Skeletal muscle tissue (tissue), 4 donors: ENCODE data around the gene PERM1. TPM values are rescaled to one million over a fixed set of nuclear protein-coding genes. Genes with fewer than 3 reads are reported as not detected.
A peak's percentile ranks its signal among the peaks of the same experiment; 100 is the strongest.
"Not testable (repeated sequence)": the region's sequence is repeated elsewhere in the genome, so short reads cannot be mapped to it uniquely, and the experiment has no call there.

Experiments used
- H3K27ac ChIP-seq: one replicate; pipeline ENCODE4 v1.7.0; 2013; ENCODE audit warnings: mild to moderate bottlenecking, low read depth, low read length, inconsistent platforms
- H3K27me3 ChIP-seq, 3 donors: one replicate each; pipeline ENCODE4 v1.7.0; 2013; ENCODE audit warnings: low read length in 3 of 3; ENCODE audit not compliant: control insufficient read depth in 3 of 3, insufficient read depth in 3 of 3
- H3K36me3 ChIP-seq, 3 donors: one replicate each; pipeline ENCODE4 v1.7.0; 2013; ENCODE audit warnings: low read length in 3 of 3; ENCODE audit not compliant: control insufficient read depth in 3 of 3, insufficient read depth in 3 of 3
- H3K4me1 ChIP-seq, 3 donors: one replicate each; pipeline ENCODE4 v1.7.0; 2013; ENCODE audit warnings: low read length in 3 of 3, mild to moderate bottlenecking in 3 of 3; ENCODE audit not compliant: control insufficient read depth in 3 of 3, insufficient read depth in 3 of 3
- H3K4me3 ChIP-seq, 3 donors: one replicate each; pipeline ENCODE4 v1.7.0; 2013; ENCODE audit warnings: low read length in 3 of 3
- H3K9ac ChIP-seq, 3 donors: one replicate each; pipeline ENCODE4 v1.7.0; 2013; ENCODE audit warnings: low read length in 3 of 3, mild to moderate bottlenecking in 3 of 3, moderate library complexity in 2 of 3, low read depth in 1 of 3
- H3K9me3 ChIP-seq, 3 donors: one replicate each; pipeline ENCODE4 v1.7.0; 2013; ENCODE audit warnings: low read length in 3 of 3; ENCODE audit not compliant: control insufficient read depth in 3 of 3
- total RNA-seq: library from RNA; depleted of rRNA; stranded (reverse); fragments of >200 nt; gene quantifications from one replicate; pipeline ENCODE4 v1.2.3, GENCODE V29; 2014
- donor health status: Osteomylitis.

PERM1 gene
- total RNA-seq, 1 donor from 2014 or later, result 3.1 TPM

GRCh38 chr1:978835-979743 is 2.8 kb downstream of the PERM1 start:
- Histone ChIP-seq H3K27ac (peak overlapping the region; percentile 99), H3K4me1 (peaks cover 28 to 64% (median 41%) of the 10 kb centered on the region in 3 donors), H3K36me3 (peaks cover 5 to 29% (median 6%) of the 10 kb centered on the region in 3 donors), H3K27me3 (peaks cover 0 to 16% (median 13%) of the 10 kb centered on the region in 3 donors), H3K9ac (peak overlapping the region; percentile 74 to 100 (median 79)), H3K9me3 (no peaks in the 10 kb centered on the region), H3K4me3 (peak overlapping the region; percentile 70 to 96 (median 78))

DNA sequence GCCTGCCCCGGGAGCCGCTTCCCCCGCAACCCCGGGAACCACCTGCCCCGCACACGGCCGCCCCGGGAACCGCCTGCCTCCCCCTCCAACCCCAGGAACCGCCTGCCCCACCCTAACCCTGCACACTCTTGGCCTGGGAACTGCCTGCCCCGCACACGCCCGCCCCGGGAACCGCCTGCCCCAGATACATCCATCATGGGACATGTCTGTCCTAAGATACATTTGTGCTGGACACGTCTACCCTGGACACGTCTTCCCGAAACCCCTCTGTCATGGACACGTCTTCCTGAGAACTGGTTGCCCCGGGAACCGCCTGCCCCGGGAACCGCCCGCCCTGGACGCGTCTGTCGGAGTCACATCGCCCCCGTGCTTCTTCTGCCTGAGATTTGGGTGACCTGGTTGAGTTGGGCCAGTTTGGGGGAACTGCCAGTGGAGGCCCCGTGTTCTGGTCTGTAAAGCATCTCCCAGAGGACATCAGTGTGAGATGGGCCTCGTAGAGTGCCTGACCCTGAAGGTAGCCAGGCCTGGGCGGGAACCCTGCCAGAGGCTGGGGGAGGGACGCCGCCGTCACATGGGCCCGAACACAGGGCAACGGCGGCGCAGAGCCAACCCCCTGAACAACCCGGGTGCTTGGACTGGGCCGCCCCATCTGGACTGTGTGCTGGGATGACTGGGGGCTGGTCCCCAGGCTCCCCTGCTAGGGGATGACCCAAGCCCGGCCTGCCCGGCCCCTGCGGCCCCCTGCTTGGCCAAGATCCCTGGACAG is 3.6 kb downstream of the PERM1 start:
- H3K4me1 ChIP-seq, result peaks cover 28 to 63% (median 36%) of the 10 kb centered on the region in 3 donors
- peaks cover 5 to 29% (median 6%) of the 10 kb centered on the region in 3 donors for H3K36me3 ChIP-seq
- H3K9ac ChIP-seq, result peak overlapping the region; percentile 72 to 100 (median 79)
- no peaks in the 10 kb centered on the region for H3K9me3 ChIP-seq
- peak overlapping the region; percentile 99 for H3K27ac ChIP-seq
- H3K27me3 ChIP-seq, result peaks cover 0 to 20% (median 14%) of the 10 kb centered on the region in 3 donors
- peak overlapping the region; percentile 48 to 96 (median 78) for H3K4me3 ChIP-seq

DNA sequence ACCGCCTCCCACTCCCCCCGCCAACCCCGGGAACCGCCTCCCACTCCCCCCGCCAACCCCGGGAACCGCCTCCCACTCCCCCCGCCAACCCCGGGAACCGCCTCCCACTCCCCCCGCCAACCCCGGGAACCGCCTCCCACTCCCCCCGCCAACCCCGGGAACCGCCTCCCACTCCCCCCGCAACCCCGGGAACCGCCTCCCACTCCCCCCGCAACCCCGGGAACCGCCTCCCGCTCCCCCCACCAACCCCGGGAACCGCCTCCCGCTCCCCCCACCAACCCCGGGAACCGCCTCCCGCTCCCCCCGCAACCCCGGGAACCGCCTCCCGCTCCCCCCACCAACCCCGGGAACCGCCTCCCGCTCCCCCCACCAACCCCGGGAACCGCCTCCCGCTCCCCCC is 5.1 kb downstream of the PERM1 start:
- Histone ChIP-seq H3K27me3 (peaks cover 7 to 26% (median 16%) of the 10 kb centered on the region in 3 donors), H3K36me3 (peaks cover 5 to 29% (median 6%) of the 10 kb centered on the region in 3 donors), H3K4me1 (peaks cover 21 to 61% (median 37%) of the 10 kb centered on the region in 3 donors)
- H3K9ac ChIP-seq, H3K9me3 ChIP-seq, H3K4me3 ChIP-seq, H3K27ac ChIP-seq: not testable (repeated sequence)

GRCh38 chr1:975896-976683 is 5.8 kb downstream of the PERM1 start:
- Histone ChIP-seq H3K4me3 (peak overlapping the region in 1 of 3 donors; percentile 56), H3K27ac (peak overlapping the region; percentile 66), H3K9me3 (no peaks in the 10 kb centered on the region)

DNA sequence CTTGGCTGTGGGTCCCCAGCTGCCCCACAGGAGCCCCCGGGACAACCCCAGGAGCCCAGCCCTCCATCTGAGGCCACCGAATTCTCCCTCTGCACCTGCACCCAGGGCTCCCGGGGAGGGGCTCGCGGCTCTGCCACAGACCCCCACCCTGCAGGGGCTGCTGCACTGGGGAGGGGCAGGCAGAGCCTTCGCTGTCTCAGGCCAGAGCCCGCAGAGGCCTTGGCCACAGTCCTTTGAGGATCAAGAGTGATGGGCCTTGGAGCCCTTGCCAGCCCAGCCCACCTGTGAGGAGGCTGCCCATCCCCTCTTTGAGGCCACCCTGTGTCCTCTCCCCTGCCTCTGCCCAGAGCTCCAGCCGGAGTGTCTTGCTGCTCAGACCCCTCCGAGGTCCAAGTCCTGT is 6.5 kb downstream of the PERM1 start:
- Histone ChIP-seq H3K27me3 (peaks cover 13 to 38% (median 26%) of the 10 kb centered on the region in 3 donors), H3K9me3 (no peaks in the 10 kb centered on the region), H3K4me3 (no peak overlapping the region), H3K27ac (no peak overlapping the region), H3K9ac (no peak overlapping the region), H3K36me3 (peaks cover 5 to 23% (median 6%) of the 10 kb centered on the region in 3 donors), H3K4me1 (peaks cover 16 to 57% (median 31%) of the 10 kb centered on the region in 3 donors)

More at GRCh38 chr1:975896-976683, 5.8 kb downstream of the PERM1 start:
- Histone ChIP-seq H3K9ac (peak overlapping the region in 1 of 3 donors; percentile 76), H3K4me1 (peaks cover 17 to 59% (median 36%) of the 10 kb centered on the region in 3 donors), H3K27me3 (peaks cover 9 to 31% (median 20%) of the 10 kb centered on the region in 3 donors), H3K36me3 (peaks cover 5 to 23% (median 6%) of the 10 kb centered on the region in 3 donors)

- Histone ChIP-seq H3K27me3 (peaks cover 18 to 43% (median 31%) of the 10 kb centered on the region in 3 donors), H3K9ac (no peak overlapping the region), H3K36me3 (peaks cover 3 to 18% (median 4%) of the 10 kb centered on the region in 3 donors), H3K9me3 (no peaks in the 10 kb centered on the region), H3K27ac (no peak overlapping the region), H3K4me1 (peaks cover 15 to 53% (median 31%) of the 10 kb centered on the region in 3 donors), H3K4me3 (no peak overlapping the region)
These were observed 7.1 kb downstream of the PERM1 start for GRCh38 chr1:974687-975328.

- H3K4me1 ChIP-seq, result peaks cover 9 to 48% (median 31%) of the 10 kb centered on the region in 3 donors
- no peak overlapping the region for H3K27ac ChIP-seq
- H3K27me3 ChIP-seq, result peaks cover 24 to 49% (median 37%) of the 10 kb centered on the region in 3 donors
These were observed 7.6 kb downstream of the PERM1 start for GRCh38 chr1:974293-974640.

GRCh38 chr1:973459-974292 is 8.2 kb downstream of the PERM1 start:
- Histone ChIP-seq H3K9me3 (no peaks in the 10 kb centered on the region), H3K36me3 (peaks cover 0 to 7% (median 0%) of the 10 kb centered on the region in 3 donors), H3K4me3 (no peak overlapping the region), H3K4me1 (peaks cover 5 to 42% (median 31%) of the 10 kb centered on the region in 3 donors), H3K9ac (peak overlapping the region; percentile 6 to 70 (median 43)), H3K27me3 (peaks cover 30 to 51% (median 43%) of the 10 kb centered on the region in 3 donors), H3K27ac (no peak overlapping the region)

More at GRCh38 chr1:974293-974640, 7.6 kb downstream of the PERM1 start:
- H3K36me3 ChIP-seq, result peaks cover 0 to 13% (median 0%) of the 10 kb centered on the region in 3 donors
- H3K9ac ChIP-seq, result no peak overlapping the region
- H3K9me3 ChIP-seq, result no peaks in the 10 kb centered on the region
- no peak overlapping the region for H3K4me3 ChIP-seq
